ENCODE results near the gene SLC11A1. TPM values are rescaled to one million over a fixed set of nuclear protein-coding genes. Genes with fewer than 3 reads are reported as not detected.

The SLC11A1 gene
- total and polyA plus RNA-seq, 2 experiments from 2014 or later = 0.31 TPM; not detected in 1

DNA sequence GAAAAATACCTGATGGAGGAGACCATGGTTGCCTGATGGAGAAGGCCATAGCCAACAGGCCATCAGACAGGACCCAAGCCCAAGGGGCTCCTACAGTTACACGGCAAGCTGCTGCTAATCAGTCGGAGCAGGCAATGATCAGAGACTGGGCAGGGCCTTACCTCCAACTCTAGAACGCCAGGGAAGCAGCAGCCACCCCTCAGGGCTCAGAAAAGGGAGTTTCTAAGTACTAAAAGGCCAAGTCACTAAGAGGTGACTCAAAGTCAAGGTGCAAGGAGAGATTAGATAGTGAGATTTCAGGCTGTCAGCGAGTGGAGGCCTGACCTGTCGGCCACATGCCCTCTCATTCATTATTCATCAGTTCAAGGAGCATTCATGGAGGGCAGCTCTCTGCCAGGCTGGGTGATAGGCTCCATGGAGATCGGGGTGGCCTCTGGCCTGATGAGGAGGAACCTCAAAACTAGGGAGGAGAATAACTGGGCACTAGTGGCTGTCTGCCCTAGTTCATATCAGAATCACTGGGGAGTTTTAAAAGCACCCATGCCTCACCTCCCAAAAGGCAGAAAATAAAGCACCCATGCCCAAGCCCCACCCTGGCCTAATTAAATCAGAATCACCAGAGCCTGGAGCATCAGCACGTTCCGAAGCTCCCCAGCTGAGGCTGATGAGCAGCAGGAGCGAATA lies 40.5 kb downstream of the SLC11A1 start:
- Mint-ChIP-seq H3K4me1 (peaks cover 6% of the 10 kb centered on the region; the same call in 2 of the 3 replicates), H3K27me3 (ENCODE audit: insufficient read depth, low read depth, poor library complexity) (peaks cover 8% of the 10 kb centered on the region), H3K36me3 (ENCODE audit: low read depth) (no peaks in the 10 kb centered on the region), H3K4me3 (no peak overlapping the region), H3K27ac (no peak overlapping the region), H3K9me3 (no peaks in the 10 kb centered on the region)
- Histone ChIP-seq H2AFZ (no peak overlapping the region), H3F3A (replicated peaks; ENCODE audit: low read depth) (no peaks in the 10 kb centered on the region), H3K9me2 (ENCODE audit: insufficient read depth) (no peaks in the 10 kb centered on the region), H3K4me3 (no peak overlapping the region), H3K36me3 (ENCODE audit: insufficient read depth) (no peaks in the 10 kb centered on the region), H3K4me2 (no peak overlapping the region), H4K20me1 (replicated peaks; ENCODE audit: insufficient read depth) (no peaks in the 10 kb centered on the region), H3K4me1 (ENCODE audit: insufficient read depth) (peaks cover 10% of the 10 kb centered on the region; the same call in 1 of the 2 replicates), H3K27ac (ENCODE audit: low read depth) (no peak overlapping the region), H3K79me2 (replicated peaks; ENCODE audit: insufficient read depth) (no peaks in the 10 kb centered on the region), H3K27me3 (ENCODE audit: insufficient read depth) (no peaks in the 10 kb centered on the region)
- ATAC-seq (no peak), DNase-seq (ENCODE audit: low spot score) (no peak)
- no peak for TF ChIP-seq JUNB (IDR thresholded peaks at IDR 0.05; ENCODE audit: unreplicated experiment)
- TF ChIP-seq, protein P1, sequence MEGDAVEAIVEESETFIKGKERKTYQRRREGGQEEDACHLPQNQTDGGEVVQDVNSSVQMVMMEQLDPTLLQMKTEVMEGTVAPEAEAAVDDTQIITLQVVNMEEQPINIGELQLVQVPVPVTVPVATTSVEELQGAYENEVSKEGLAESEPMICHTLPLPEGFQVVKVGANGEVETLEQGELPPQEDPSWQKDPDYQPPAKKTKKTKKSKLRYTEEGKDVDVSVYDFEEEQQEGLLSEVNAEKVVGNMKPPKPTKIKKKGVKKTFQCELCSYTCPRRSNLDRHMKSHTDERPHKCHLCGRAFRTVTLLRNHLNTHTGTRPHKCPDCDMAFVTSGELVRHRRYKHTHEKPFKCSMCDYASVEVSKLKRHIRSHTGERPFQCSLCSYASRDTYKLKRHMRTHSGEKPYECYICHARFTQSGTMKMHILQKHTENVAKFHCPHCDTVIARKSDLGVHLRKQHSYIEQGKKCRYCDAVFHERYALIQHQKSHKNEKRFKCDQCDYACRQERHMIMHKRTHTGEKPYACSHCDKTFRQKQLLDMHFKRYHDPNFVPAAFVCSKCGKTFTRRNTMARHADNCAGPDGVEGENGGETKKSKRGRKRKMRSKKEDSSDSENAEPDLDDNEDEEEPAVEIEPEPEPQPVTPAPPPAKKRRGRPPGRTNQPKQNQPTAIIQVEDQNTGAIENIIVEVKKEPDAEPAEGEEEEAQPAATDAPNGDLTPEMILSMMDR (conservative IDR thresholded peaks at IDR 0.05; ENCODE audit: low read depth in 2 of 2) = no peak
- TF ChIP-seq STAT1 (IDR thresholded peaks at IDR 0.05; ENCODE audit: unreplicated experiment) = no peak
- no peak for TF ChIP-seq EZH2 (IDR thresholded peaks at IDR 0.05; ENCODE audit: low read depth, unreplicated experiment)
- TF ChIP-seq, protein P2, sequence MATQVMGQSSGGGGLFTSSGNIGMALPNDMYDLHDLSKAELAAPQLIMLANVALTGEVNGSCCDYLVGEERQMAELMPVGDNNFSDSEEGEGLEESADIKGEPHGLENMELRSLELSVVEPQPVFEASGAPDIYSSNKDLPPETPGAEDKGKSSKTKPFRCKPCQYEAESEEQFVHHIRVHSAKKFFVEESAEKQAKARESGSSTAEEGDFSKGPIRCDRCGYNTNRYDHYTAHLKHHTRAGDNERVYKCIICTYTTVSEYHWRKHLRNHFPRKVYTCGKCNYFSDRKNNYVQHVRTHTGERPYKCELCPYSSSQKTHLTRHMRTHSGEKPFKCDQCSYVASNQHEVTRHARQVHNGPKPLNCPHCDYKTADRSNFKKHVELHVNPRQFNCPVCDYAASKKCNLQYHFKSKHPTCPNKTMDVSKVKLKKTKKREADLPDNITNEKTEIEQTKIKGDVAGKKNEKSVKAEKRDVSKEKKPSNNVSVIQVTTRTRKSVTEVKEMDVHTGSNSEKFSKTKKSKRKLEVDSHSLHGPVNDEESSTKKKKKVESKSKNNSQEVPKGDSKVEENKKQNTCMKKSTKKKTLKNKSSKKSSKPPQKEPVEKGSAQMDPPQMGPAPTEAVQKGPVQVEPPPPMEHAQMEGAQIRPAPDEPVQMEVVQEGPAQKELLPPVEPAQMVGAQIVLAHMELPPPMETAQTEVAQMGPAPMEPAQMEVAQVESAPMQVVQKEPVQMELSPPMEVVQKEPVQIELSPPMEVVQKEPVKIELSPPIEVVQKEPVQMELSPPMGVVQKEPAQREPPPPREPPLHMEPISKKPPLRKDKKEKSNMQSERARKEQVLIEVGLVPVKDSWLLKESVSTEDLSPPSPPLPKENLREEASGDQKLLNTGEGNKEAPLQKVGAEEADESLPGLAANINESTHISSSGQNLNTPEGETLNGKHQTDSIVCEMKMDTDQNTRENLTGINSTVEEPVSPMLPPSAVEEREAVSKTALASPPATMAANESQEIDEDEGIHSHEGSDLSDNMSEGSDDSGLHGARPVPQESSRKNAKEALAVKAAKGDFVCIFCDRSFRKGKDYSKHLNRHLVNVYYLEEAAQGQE (IDR thresholded peaks at IDR 0.05; ENCODE audit: unreplicated experiment) = no peak
- TF ChIP-seq ZNF331 (CRISPR knock-in tag; IDR thresholded peaks at IDR 0.05; ENCODE audit: low read depth) = no peak
- TF ChIP-seq EZH2phosphoT487 (IDR thresholded peaks at IDR 0.05; ENCODE audit: unreplicated experiment) = no peak
- TF ChIP-seq, protein P3, sequence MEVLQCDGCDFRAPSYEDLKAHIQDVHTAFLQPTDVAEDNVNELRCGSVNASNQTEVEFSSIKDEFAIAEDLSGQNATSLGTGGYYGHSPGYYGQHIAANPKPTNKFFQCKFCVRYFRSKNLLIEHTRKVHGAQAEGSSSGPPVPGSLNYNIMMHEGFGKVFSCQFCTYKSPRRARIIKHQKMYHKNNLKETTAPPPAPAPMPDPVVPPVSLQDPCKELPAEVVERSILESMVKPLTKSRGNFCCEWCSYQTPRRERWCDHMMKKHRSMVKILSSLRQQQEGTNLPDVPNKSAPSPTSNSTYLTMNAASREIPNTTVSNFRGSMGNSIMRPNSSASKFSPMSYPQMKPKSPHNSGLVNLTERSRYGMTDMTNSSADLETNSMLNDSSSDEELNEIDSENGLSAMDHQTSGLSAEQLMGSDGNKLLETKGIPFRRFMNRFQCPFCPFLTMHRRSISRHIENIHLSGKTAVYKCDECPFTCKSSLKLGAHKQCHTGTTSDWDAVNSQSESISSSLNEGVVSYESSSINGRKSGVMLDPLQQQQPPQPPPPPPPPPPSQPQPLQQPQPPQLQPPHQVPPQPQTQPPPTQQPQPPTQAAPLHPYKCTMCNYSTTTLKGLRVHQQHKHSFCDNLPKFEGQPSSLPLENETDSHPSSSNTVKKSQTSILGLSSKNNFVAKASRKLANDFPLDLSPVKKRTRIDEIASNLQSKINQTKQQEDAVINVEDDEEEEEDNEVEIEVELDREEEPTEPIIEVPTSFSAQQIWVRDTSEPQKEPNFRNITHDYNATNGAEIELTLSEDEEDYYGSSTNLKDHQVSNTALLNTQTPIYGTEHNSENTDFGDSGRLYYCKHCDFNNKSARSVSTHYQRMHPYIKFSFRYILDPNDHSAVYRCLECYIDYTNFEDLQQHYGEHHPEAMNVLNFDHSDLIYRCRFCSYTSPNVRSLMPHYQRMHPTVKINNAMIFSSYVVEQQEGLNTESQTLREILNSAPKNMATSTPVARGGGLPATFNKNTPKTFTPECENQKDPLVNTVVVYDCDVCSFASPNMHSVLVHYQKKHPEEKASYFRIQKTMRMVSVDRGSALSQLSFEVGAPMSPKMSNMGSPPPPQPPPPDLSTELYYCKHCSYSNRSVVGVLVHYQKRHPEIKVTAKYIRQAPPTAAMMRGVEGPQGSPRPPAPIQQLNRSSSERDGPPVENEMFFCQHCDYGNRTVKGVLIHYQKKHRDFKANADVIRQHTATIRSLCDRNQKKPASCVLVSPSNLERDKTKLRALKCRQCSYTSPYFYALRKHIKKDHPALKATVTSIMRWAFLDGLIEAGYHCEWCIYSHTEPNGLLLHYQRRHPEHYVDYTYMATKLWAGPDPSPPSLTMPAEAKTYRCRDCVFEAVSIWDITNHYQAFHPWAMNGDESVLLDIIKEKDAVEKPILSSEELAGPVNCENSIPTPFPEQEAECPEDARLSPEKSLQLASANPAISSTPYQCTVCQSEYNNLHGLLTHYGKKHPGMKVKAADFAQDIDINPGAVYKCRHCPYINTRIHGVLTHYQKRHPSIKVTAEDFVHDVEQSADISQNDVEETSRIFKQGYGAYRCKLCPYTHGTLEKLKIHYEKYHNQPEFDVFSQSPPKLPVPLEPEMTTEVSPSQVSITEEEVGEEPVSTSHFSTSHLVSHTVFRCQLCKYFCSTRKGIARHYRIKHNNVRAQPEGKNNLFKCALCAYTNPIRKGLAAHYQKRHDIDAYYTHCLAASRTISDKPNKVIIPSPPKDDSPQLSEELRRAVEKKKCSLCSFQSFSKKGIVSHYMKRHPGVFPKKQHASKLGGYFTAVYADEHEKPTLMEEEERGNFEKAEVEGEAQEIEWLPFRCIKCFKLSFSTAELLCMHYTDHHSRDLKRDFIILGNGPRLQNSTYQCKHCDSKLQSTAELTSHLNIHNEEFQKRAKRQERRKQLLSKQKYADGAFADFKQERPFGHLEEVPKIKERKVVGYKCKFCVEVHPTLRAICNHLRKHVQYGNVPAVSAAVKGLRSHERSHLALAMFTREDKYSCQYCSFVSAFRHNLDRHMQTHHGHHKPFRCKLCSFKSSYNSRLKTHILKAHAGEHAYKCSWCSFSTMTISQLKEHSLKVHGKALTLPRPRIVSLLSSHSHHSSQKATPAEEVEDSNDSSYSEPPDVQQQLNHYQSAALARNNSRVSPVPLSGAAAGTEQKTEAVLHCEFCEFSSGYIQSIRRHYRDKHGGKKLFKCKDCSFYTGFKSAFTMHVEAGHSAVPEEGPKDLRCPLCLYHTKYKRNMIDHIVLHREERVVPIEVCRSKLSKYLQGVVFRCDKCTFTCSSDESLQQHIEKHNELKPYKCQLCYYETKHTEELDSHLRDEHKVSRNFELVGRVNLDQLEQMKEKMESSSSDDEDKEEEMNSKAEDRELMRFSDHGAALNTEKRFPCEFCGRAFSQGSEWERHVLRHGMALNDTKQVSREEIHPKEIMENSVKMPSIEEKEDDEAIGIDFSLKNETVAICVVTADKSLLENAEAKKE (CRISPR knock-in tag; IDR thresholded peaks at IDR 0.05) = no peak
- no peak for TF ChIP-seq CREB1 (CRISPR knock-in tag; IDR thresholded peaks at IDR 0.05; ENCODE audit: low read depth)
- TF ChIP-seq, protein P4, sequence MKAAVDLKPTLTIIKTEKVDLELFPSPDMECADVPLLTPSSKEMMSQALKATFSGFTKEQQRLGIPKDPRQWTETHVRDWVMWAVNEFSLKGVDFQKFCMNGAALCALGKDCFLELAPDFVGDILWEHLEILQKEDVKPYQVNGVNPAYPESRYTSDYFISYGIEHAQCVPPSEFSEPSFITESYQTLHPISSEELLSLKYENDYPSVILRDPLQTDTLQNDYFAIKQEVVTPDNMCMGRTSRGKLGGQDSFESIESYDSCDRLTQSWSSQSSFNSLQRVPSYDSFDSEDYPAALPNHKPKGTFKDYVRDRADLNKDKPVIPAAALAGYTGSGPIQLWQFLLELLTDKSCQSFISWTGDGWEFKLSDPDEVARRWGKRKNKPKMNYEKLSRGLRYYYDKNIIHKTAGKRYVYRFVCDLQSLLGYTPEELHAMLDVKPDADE (IDR thresholded peaks at IDR 0.05) = no peak
- TF ChIP-seq ZNF114 (CRISPR knock-in tag; IDR thresholded peaks at IDR 0.05) = no peak
- TF ChIP-seq NANOG (IDR thresholded peaks at IDR 0.05; ENCODE audit: borderline replicate concordance) = no peak

Data from GM23338 (cell line).